GM12865 (cell line): ENCODE results near the gene TMEM256.

Experiments
- DNase-seq: peaks from one replicate; pipeline ENCODE4 v3.0.0; 2010; ENCODE audit warnings: low read depth
- H3K4me3 ChIP-seq: 2 replicates; pipeline ENCODE4 v1.5.1; 2011; ENCODE audit warnings: mild to moderate bottlenecking, low read depth, low read length, control low read depth
- TF ChIP-seq, protein P1 (sequence below): IDR thresholded peaks from 2 replicates; pipeline ENCODE4 v1.5.1; 2011; ENCODE audit warnings: low read length, control low read depth, low read depth, inconsistent platforms; ENCODE audit not compliant: insufficient read depth; ENCODE audit errors: missing control alignments

TMEM256 gene

DNA sequence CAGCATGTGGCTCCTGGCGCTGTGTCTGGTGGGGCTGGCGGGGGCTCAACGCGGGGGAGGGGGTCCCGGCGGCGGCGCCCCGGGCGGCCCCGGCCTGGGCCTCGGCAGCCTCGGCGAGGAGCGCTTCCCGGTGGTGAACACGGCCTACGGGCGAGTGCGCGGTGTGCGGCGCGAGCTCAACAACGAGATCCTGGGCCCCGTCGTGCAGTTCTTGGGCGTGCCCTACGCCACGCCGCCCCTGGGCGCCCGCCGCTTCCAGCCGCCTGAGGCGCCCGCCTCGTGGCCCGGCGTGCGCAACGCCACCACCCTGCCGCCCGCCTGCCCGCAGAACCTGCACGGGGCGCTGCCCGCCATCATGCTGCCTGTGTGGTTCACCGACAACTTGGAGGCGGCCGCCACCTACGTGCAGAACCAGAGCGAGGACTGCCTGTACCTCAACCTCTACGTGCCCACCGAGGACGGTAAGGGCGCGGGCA lies 4.4 kb upstream of the TMEM256 start:
- no peak overlapping the region for H3K4me3 ChIP-seq
- TF ChIP-seq, protein P1, sequence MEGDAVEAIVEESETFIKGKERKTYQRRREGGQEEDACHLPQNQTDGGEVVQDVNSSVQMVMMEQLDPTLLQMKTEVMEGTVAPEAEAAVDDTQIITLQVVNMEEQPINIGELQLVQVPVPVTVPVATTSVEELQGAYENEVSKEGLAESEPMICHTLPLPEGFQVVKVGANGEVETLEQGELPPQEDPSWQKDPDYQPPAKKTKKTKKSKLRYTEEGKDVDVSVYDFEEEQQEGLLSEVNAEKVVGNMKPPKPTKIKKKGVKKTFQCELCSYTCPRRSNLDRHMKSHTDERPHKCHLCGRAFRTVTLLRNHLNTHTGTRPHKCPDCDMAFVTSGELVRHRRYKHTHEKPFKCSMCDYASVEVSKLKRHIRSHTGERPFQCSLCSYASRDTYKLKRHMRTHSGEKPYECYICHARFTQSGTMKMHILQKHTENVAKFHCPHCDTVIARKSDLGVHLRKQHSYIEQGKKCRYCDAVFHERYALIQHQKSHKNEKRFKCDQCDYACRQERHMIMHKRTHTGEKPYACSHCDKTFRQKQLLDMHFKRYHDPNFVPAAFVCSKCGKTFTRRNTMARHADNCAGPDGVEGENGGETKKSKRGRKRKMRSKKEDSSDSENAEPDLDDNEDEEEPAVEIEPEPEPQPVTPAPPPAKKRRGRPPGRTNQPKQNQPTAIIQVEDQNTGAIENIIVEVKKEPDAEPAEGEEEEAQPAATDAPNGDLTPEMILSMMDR = no peak
- no peak for DNase-seq

DNA sequence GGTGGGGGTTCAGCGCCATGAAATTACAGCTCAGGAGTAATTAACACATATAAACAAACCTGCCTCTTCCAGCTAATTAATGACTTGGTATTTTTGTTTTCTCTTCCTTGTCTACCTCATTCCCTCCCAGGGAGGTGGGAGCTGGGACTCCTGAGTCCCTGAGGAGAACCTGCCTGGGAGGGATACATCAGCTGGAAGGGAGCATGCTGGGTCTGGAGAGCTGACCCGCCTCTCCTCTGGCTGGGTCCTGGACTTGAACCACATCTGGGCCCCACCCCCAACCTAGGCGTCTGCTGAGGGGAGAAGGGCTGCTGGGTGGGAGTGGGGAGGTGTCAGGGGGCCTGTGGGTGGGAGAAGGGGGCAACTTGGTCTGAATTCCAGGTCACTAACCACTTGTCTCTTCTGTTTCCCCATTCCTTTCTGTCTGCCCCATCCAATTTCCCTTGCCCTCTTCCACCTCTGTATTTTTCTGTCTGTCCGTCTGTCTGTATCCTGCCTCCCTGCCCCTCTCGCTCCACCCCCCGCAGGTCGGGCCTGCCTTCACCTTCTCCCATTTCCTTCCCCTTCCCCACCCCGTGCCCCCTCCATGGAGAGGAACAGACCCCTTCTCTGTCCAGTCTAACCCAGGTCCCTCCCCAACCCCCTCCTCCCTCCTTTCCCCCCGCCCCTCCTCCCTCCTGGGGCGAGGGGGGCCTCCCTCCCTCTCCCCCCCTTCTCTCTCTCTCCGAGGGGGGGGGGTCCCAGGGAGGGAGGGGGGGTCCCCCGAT lies 3.8 kb upstream of the TMEM256 start, which contains the start of gene NLGN2:
TSS of gene NLGN2 (plus strand) at position 361 of the 767 bp plus-strand sequence. CDS start 411 bp downstream, outside the sequence.
- DNase-seq = no peak
- no peak within 1 kb of the TSS for H3K4me3 ChIP-seq
- TF ChIP-seq, protein P1 = no peak

DNA sequence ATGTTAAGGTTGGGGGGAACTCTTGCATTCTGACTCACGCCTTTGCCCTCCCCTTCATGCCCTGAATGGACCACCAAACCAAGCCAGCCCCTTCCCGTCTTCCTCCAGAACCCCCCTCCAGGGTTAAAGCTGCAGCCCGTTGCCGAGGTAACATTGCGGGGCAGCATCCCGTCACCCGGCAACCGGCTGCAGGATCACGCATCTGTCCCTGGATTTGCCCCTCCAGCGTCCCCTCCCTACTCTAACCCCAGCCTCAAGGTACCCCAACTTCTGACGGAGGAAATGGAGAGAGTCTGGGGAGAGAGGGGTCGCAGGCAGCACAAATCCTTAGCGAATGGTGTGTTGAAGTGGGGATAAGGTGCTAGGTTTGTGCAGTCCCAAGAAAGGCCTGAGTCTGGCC lies 3.2 kb upstream of the TMEM256 start:
- no peak overlapping the region for H3K4me3 ChIP-seq
- TF ChIP-seq, protein P1 = no peak

DNA sequence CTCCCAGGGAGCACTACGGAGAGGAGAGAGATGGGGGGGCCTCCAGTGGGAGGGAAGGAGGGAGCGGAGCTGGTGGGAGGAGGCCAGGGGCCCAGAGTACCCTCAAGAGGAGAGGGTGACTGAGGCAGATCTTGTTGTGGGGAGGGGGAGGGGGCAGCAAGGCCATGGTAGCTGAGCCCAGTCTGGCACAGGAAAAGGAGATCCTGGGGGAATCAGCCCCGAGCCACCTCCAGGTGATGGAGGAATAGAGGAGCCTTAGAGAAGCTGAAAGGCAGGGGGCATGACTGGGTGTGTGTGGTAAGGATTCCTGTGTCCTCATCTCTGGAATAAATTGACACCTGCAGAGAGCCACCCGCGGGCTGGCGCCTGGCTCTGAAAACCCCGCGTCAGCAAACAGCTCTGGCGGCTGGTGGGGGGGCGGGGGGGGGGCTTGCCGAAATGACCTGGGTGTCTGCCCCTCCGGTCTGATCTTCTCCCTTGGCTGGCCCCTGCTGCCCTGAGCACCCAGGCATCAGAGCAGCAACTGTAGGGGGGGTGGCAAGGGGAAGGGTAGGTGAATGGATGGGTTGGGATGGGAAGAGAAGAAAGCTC lies 2.4 kb upstream of the TMEM256 start:
- TF ChIP-seq, protein P1 = no peak
- DNase-seq = no peak
- H3K4me3 ChIP-seq = no peak overlapping the region

More for the DNA sequence above, 3.2 kb upstream of the TMEM256 start:
- no peak for DNase-seq

DNA sequence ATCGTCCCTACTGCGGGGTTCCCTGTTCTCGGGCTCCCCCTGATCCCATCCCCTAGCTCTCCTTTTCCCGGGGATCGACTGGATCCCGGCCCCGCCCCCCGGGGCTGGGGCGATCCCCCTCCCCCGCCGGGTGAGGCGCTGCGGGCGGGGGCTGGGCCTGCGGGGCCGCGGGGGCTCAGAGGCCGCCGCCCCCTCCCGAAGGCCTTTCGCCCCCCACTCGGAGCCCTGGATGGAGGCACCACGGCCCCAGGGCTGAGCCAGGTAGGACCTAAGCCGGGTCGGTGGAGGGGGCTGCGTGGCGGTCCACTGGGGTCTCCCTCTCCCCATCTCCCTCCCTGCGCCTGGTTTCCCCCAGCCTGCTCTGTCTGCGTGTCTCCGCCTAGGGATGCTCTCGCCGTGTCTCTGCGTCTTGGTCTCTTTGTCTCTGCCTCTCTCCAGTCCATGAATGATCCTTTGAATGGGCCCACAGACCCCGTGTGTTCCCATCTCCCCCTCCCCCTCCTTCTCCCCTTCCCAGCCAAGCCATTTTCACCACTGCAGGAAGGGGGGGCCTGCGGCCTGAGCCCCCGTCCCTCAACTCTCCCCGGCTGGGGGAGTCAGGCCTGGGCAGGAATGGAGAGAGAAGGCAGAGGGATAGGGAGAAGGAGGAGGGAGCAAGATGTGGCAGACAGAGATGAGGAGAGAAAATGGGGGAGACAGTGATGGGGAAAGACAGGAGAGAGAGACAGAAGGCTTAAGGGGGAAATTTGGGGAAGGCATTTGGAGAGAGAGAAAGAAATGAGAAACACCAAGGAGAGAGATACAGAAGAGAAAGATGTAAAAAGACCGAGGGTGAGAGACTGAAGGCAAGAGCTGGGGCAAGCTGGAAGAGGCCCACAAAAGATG lies 1.7 kb upstream of the TMEM256 start:
- TF ChIP-seq, protein P1 = no peak
- no peak for DNase-seq

DNA sequence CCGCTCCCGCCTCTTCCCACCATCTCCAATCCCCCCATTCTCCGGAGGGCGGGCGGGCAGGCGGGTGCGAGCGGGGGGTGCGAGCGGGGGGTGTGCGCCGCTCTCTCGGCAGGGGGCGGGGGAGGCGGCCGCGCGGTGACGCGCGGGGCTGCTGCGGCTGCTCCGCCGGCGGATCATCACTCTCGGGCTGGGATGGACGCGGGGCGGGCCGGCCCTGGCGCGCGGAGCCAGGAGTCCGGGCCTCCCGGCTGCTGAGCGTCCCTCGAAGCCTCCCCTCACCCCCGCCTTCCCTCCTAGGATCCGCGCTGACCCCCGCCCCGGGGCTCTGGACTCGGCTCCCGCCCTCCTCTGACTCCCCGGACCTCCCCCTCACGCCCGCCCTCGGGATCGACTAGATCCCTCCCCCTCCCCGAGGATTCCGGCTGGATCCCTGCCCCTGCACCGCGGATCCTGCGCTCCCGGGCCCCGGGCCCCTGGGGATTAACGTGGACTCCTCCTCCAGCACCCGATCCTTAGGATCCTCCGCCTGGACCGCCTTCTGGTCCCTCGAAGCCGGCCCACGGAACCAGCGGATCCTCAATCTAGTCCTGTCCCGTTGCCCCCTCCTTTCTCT lies 946 bp upstream of the TMEM256 start:
- peak overlapping the region; percentile 69 for H3K4me3 ChIP-seq
- no peak for DNase-seq
- TF ChIP-seq, protein P1 = no peak

More for the DNA sequence above, 1.7 kb upstream of the TMEM256 start:
- peak overlapping the region; percentile 69; the same call in 1 of the 2 replicates for H3K4me3 ChIP-seq
